Body of pancreas (tissue), 4 donors: ENCODE data around the gene PLEK2.

Source experiments
- POLR2A ChIP-seq, 3 donors: fragments of 450-650 bp; IDR thresholded peaks; one replicate each; pipeline ENCODE4 v1.6.1; 2016; ENCODE audit warnings: antibody characterized with exemption in 3 of 3, mild to moderate bottlenecking in 2 of 3
- TF ChIP-seq, protein P1 (sequence below), 7 experiments: fragments of 450-650 bp in 4 of 7; fragments of 200-600 bp in 3 of 7; sonication (generic) in 3 of 7; IDR thresholded peaks; one replicate each; pipeline ENCODE4 v1.5.1; 2016 to 2019; ENCODE audit warnings: antibody characterized with exemption in 7 of 7

DNA sequence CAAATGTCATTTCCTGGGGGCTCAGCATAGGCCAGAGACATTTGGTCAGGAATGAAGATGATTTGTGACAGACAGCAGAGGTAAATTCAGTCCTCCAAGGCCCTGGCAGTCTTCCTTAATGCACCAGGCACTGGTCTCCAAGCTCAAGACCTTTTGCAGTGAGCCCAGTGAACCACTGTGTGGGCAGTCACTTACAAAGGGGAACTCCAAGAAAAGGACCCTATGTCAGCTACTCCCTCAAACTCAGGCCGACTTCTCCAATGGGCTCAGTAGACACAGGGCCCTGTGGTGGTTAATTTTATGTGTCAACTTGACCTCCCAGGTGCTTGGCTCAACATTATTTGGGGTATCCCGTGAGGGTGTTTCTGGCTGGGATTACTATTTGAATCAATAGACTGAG lies 29.3 kb upstream of the PLEK2 start:
- TF ChIP-seq, protein P1, sequence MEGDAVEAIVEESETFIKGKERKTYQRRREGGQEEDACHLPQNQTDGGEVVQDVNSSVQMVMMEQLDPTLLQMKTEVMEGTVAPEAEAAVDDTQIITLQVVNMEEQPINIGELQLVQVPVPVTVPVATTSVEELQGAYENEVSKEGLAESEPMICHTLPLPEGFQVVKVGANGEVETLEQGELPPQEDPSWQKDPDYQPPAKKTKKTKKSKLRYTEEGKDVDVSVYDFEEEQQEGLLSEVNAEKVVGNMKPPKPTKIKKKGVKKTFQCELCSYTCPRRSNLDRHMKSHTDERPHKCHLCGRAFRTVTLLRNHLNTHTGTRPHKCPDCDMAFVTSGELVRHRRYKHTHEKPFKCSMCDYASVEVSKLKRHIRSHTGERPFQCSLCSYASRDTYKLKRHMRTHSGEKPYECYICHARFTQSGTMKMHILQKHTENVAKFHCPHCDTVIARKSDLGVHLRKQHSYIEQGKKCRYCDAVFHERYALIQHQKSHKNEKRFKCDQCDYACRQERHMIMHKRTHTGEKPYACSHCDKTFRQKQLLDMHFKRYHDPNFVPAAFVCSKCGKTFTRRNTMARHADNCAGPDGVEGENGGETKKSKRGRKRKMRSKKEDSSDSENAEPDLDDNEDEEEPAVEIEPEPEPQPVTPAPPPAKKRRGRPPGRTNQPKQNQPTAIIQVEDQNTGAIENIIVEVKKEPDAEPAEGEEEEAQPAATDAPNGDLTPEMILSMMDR (IDR thresholded peaks at IDR 0.05): no peak
- TF ChIP-seq POLR2A (IDR thresholded peaks at IDR 0.05): no peak
